ENCODE results near the gene TBC1D16.

DNA sequence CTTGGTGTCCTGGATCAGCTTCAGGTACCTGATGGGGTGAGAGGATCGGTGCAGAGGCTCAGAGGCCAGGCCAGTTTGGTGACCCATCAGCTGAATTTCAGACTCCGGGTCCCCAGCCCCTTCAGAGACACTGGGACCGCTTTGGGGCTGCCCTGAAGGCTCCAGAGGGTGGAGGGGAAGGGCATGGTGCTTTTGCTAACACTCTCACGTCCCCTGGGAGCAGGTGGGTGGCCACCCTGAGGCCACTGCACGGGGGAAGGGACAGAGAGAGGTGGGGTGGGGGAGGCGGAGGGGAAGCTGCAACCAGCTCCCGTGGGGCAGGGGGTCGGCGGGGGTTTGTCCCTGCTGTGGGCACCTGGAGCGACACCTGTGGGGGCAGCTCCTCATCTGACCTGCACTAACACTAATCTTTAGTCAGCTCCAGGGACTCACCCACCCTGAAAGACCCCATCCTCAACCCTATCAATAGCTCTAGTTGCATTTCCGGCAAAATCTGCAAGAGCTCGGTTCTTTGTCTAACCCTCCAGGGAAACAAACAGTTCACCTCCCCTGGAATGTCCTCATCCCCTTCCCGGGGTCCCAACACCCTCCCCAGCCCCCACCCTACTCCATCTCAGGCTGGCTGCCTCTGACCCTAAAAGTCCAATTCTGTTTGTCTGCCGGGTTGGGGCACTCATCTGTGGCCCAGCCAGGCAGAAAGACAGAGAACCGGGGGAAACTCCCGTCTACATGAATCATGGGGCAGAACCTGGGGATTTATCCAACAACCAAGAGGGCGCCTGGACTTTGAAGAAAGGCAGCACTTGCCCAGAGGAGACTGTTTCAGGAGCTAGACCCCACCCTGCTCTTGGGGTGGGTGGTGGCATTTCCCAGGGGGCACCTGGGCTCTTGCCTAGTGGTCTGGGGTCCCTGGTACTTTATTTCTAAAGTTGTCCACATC is 104.5 kb downstream of the TBC1D16 start:
- TF ChIP-seq, protein P1, sequence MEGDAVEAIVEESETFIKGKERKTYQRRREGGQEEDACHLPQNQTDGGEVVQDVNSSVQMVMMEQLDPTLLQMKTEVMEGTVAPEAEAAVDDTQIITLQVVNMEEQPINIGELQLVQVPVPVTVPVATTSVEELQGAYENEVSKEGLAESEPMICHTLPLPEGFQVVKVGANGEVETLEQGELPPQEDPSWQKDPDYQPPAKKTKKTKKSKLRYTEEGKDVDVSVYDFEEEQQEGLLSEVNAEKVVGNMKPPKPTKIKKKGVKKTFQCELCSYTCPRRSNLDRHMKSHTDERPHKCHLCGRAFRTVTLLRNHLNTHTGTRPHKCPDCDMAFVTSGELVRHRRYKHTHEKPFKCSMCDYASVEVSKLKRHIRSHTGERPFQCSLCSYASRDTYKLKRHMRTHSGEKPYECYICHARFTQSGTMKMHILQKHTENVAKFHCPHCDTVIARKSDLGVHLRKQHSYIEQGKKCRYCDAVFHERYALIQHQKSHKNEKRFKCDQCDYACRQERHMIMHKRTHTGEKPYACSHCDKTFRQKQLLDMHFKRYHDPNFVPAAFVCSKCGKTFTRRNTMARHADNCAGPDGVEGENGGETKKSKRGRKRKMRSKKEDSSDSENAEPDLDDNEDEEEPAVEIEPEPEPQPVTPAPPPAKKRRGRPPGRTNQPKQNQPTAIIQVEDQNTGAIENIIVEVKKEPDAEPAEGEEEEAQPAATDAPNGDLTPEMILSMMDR (IDR thresholded peaks at IDR 0.05; ENCODE audit: low read depth, low read length), result no peak
- TF ChIP-seq POLR2A (IDR thresholded peaks at IDR 0.05; ENCODE audit: extremely low read depth, insufficient read length), result no peak
- TF ChIP-seq, protein P2, sequence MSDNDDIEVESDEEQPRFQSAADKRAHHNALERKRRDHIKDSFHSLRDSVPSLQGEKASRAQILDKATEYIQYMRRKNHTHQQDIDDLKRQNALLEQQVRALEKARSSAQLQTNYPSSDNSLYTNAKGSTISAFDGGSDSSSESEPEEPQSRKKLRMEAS (IDR thresholded peaks at IDR 0.05; ENCODE audit: low read depth, low read length), result no peak
